Vagina (tissue), 2 donors: ENCODE measurements around the gene COLEC12. TPM values are rescaled to one million over a fixed set of nuclear protein-coding genes. Genes with fewer than 3 reads are reported as not detected.
A peak's percentile ranks its signal among the peaks of the same experiment; 100 is the strongest.

Experiments
- DNase-seq, 2 donors: peaks; one replicate each; pipeline ENCODE4 v3.0.0-alpha.2; 2017; ENCODE audit errors: extremely low spot score in 2 of 2
- H3K27ac ChIP-seq: fragments of 200-600 bp; sonication (generic); one replicate; pipeline ENCODE4 v1.5.1; 2019
- H3K27me3 ChIP-seq: fragments of 200-600 bp; sonication (generic); one replicate; pipeline ENCODE4 v1.5.1; 2019
- H3K36me3 ChIP-seq, 2 donors: fragments of 200-600 bp; sonication (generic); one replicate each; pipeline ENCODE4 v1.5.1; 2017 to 2019
- H3K4me1 ChIP-seq: fragments of 200-600 bp; sonication (generic); one replicate; pipeline ENCODE4 v1.5.1; 2019
- H3K4me3 ChIP-seq, 2 donors: fragments of 200-600 bp; sonication (generic); 1 replicate in 1 of 2; 2 replicates in 1 of 2; pipeline ENCODE4 v1.5.1; 2016 to 2019
- H3K9me3 ChIP-seq: fragments of 200-600 bp; sonication (generic); one replicate; pipeline ENCODE4 v1.5.1; 2019
- CTCF ChIP-seq, 3 experiments: fragments of 450-650 bp in 2 of 3; fragments of 200-600 bp in 1 of 3; sonication (generic) in 1 of 3; IDR thresholded peaks; one replicate each; pipeline ENCODE4 v1.5.1; 2017 to 2019; ENCODE audit warnings: antibody characterized with exemption in 3 of 3, mild to moderate bottlenecking in 2 of 3, moderate library complexity in 2 of 3
- POLR2A ChIP-seq, 2 donors: fragments of 450-650 bp; IDR thresholded peaks; one replicate each; pipeline ENCODE4 v1.6.1; 2017; ENCODE audit warnings: antibody characterized with exemption in 2 of 2, mild to moderate bottlenecking in 2 of 2, moderate library complexity in 2 of 2
- POLR2AphosphoS5 ChIP-seq, 2 donors: sonication (generic); formaldehyde crosslinking; IDR thresholded peaks; one replicate each; pipeline ENCODE4 v1.9.0; 2017; ENCODE audit warnings: antibody characterized with exemption in 2 of 2, mild to moderate bottlenecking in 2 of 2, low read depth in 1 of 2; ENCODE audit not compliant: insufficient read depth in 1 of 2
- intact Hi-C: fragments of 100-400 bp; cut with DNase I; formaldehyde crosslinking; loops from one replicate; pipeline ENCODE4 v1.15.1; 2023
- total RNA-seq: library from RNA; depleted of rRNA; stranded (reverse); fragments of >200 nt; gene quantifications from one replicate; pipeline ENCODE4 v1.2.3, GENCODE V29; 2016

Gene COLEC12
- total RNA-seq: 18.9 TPM

- Histone ChIP-seq H3K36me3 (no peaks in the 10 kb centered on the region), H3K4me3 (peak within 1 kb of the TSS; percentile 51 to 57), H3K4me1 (peaks cover 19% of the 10 kb centered on the region), H3K9me3 (no peaks in the 10 kb centered on the region), H3K27me3 (no peaks in the 10 kb centered on the region), H3K27ac (peak within 1 kb of the TSS; percentile 44)
- TF ChIP-seq CTCF (IDR thresholded peaks at IDR 0.05) (no peak), POLR2AphosphoS5 (IDR thresholded peaks at IDR 0.05; ENCODE audit: insufficient read depth in 1 of 2, low read depth in 1 of 2) (no peak), POLR2A (IDR thresholded peaks at IDR 0.05) (no peak)
- intact Hi-C loops: no loop called here
- no peak for DNase-seq
These were observed at the start of gene COLEC12 for GRCh38 chr18:500632-501405. COLEC12 (minus strand) TSS chr18:500701; CDS start chr18:500514, 187 bp downstream.

GRCh38 chr18:549967-550366 is 49.5 kb upstream of the COLEC12 start:
- no peaks in the 10 kb centered on the region for H3K36me3 ChIP-seq
- DNase-seq: no peak
- intact Hi-C loops: no loop called here
- H3K4me3 ChIP-seq: no peak overlapping the region
- H3K4me1 ChIP-seq: no peaks in the 10 kb centered on the region
- no peaks in the 10 kb centered on the region for H3K9me3 ChIP-seq
- TF ChIP-seq POLR2A (IDR thresholded peaks at IDR 0.05) (no peak), POLR2AphosphoS5 (IDR thresholded peaks at IDR 0.05; ENCODE audit: insufficient read depth in 1 of 2, low read depth in 1 of 2) (no peak), CTCF (IDR thresholded peaks at IDR 0.05) (no peak)
- H3K27me3 ChIP-seq: no peaks in the 10 kb centered on the region
- no peak overlapping the region for H3K27ac ChIP-seq

DNA sequence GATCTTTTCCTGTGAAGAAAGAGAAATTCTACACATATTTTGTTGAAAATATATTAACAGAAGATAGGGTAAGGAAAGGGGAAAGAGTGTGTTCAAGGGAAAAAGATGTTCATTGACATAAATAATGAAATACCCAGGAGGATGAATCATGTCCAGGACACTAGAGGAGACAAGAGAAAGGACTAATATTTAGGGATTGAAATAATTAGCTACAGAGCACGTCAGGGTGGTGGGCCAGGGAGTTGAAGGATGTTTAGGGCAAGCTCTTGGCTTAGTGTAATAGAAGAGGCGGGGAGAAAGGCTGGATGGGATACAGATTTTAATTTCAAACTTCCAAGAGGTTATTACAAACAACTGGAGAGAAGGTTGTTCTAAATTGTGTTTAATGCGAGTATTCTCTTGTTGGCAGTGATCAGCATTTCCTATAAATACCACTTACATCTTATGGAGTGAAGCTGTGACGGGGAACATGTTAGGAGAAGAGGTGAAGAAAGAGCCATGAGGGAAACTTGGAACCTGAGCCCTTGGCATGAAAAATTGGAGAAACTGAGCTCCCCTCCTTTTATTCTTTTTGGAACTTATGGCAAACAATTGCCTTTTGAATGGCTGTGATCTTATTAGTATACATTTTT is 43.1 kb upstream of the COLEC12 start:
- TF ChIP-seq POLR2A (IDR thresholded peaks at IDR 0.05) (no peak), POLR2AphosphoS5 (IDR thresholded peaks at IDR 0.05; ENCODE audit: insufficient read depth in 1 of 2, low read depth in 1 of 2) (no peak), CTCF (IDR thresholded peaks at IDR 0.05) (no peak)
- intact Hi-C loops: no loop called here
- H3K4me3 ChIP-seq: no peak overlapping the region
- H3K36me3 ChIP-seq: no peaks in the 10 kb centered on the region
- no peaks in the 10 kb centered on the region for H3K4me1 ChIP-seq
- no peak overlapping the region for H3K27ac ChIP-seq
- no peak for DNase-seq
- no peaks in the 10 kb centered on the region for H3K27me3 ChIP-seq
- H3K9me3 ChIP-seq: no peaks in the 10 kb centered on the region

GRCh38 chr18:533995-534601 is 33.6 kb upstream of the COLEC12 start:
- Histone ChIP-seq H3K27me3 (no peaks in the 10 kb centered on the region), H3K9me3 (no peaks in the 10 kb centered on the region), H3K27ac (no peak overlapping the region), H3K36me3 (no peaks in the 10 kb centered on the region), H3K4me3 (no peak overlapping the region), H3K4me1 (peaks cover 7% of the 10 kb centered on the region)
- no peak for TF ChIP-seq POLR2A (IDR thresholded peaks at IDR 0.05)
- no peak for TF ChIP-seq CTCF (IDR thresholded peaks at IDR 0.05)
- TF ChIP-seq POLR2AphosphoS5 (IDR thresholded peaks at IDR 0.05; ENCODE audit: insufficient read depth in 1 of 2, low read depth in 1 of 2): no peak
- intact Hi-C loops: no loop called here
- DNase-seq: no peak
